Measurements from ENCODE around the gene CEACAM16. TPM values are rescaled to one million over a fixed set of nuclear protein-coding genes. Genes with fewer than 3 reads are reported as not detected.
"Not testable (repeated sequence)": the region's sequence is repeated elsewhere in the genome, so short reads cannot be mapped to it uniquely, and the experiment has no call there.

Gene CEACAM16
- polyA plus RNA-seq, 1 donor = not detected

- Histone ChIP-seq H3K27me3 (ENCODE audit: control insufficient read depth, insufficient read depth, low read length) (no peaks in the 10 kb centered on the region), H3K4me1 (ENCODE audit: control insufficient read depth, insufficient read depth, low read length) (no peaks in the 10 kb centered on the region), H3K4me3 (ENCODE audit: low read length) (no peak overlapping the region), H3K9me3 (ENCODE audit: control insufficient read depth, low read depth, low read length) (no peaks in the 10 kb centered on the region), H3K27ac (ENCODE audit: low read length) (no peak overlapping the region), H3K36me3 (ENCODE audit: control insufficient read depth, insufficient read depth, low read length) (peaks cover 74% of the 10 kb centered on the region)
- 63% methylated on average over 1 of the region's 7 CpGs for WGBS (ENCODE audit: insufficient coverage, low lambda C conversion rate)
- no peak for DNase-seq
Measured at GRCh38 chr19:44662691-44663385, 36.1 kb upstream of the CEACAM16 start.

GRCh38 chr19:44663996-44664395, 35.0 kb upstream of the CEACAM16 start:
- Histone ChIP-seq H3K36me3 (ENCODE audit: control insufficient read depth, insufficient read depth, low read length) (peaks cover 62% of the 10 kb centered on the region), H3K27me3 (ENCODE audit: control insufficient read depth, insufficient read depth, low read length) (no peaks in the 10 kb centered on the region), H3K4me1 (ENCODE audit: control insufficient read depth, insufficient read depth, low read length) (no peaks in the 10 kb centered on the region), H3K4me3 (ENCODE audit: low read length) (no peak overlapping the region), H3K27ac (ENCODE audit: low read length) (no peak overlapping the region), H3K9me3 (ENCODE audit: control insufficient read depth, low read depth, low read length) (no peaks in the 10 kb centered on the region)
- no peak for DNase-seq
- WGBS (ENCODE audit: insufficient coverage, low lambda C conversion rate) = no CpG with 5 or more reads among the region's 5 CpGs

- Histone ChIP-seq H3K36me3 (ENCODE audit: control insufficient read depth, insufficient read depth, low read length) (peaks cover 52% of the 10 kb centered on the region), H3K4me3 (ENCODE audit: low read length) (no peak overlapping the region), H3K4me1 (ENCODE audit: control insufficient read depth, insufficient read depth, low read length) (no peaks in the 10 kb centered on the region), H3K27ac (ENCODE audit: low read length) (no peak overlapping the region), H3K9me3 (ENCODE audit: control insufficient read depth, low read depth, low read length) (no peaks in the 10 kb centered on the region), H3K27me3 (ENCODE audit: control insufficient read depth, insufficient read depth, low read length) (no peaks in the 10 kb centered on the region)
- no CpG with 5 or more reads among the region's 10 CpGs for WGBS (ENCODE audit: insufficient coverage, low lambda C conversion rate)
- no peak for DNase-seq
Measured at GRCh38 chr19:44664976-44665375, 34.0 kb upstream of the CEACAM16 start.

GRCh38 chr19:44666852-44667556, 31.9 kb upstream of the CEACAM16 start:
- no peak for DNase-seq
- Histone ChIP-seq H3K27ac (ENCODE audit: low read length) (no peak overlapping the region), H3K36me3 (ENCODE audit: control insufficient read depth, insufficient read depth, low read length) (peaks cover 32% of the 10 kb centered on the region), H3K27me3 (ENCODE audit: control insufficient read depth, insufficient read depth, low read length) (no peaks in the 10 kb centered on the region), H3K9me3 (ENCODE audit: control insufficient read depth, low read depth, low read length) (no peaks in the 10 kb centered on the region), H3K4me3 (ENCODE audit: low read length) (no peak overlapping the region), H3K4me1 (ENCODE audit: control insufficient read depth, insufficient read depth, low read length) (no peaks in the 10 kb centered on the region)
- WGBS (ENCODE audit: insufficient coverage, low lambda C conversion rate) = no CpG with 5 or more reads among the region's 7 CpGs

- 80% methylated on average over 1 of the region's 2 CpGs for WGBS (ENCODE audit: insufficient coverage, low lambda C conversion rate)
- Histone ChIP-seq H3K27me3 (ENCODE audit: control insufficient read depth, insufficient read depth, low read length) (no peaks in the 10 kb centered on the region), H3K27ac (ENCODE audit: low read length) (no peak overlapping the region), H3K4me3 (ENCODE audit: low read length) (no peak overlapping the region), H3K9me3 (ENCODE audit: control insufficient read depth, low read depth, low read length) (no peaks in the 10 kb centered on the region), H3K36me3 (ENCODE audit: control insufficient read depth, insufficient read depth, low read length) (peaks cover 18% of the 10 kb centered on the region), H3K4me1 (ENCODE audit: control insufficient read depth, insufficient read depth, low read length) (no peaks in the 10 kb centered on the region)
- no peak for DNase-seq
Measured at GRCh38 chr19:44668985-44669764, 29.8 kb upstream of the CEACAM16 start.

GRCh38 chr19:44670027-44670426, 28.9 kb upstream of the CEACAM16 start:
- not testable (repeated sequence) for H3K27me3 ChIP-seq (ENCODE audit: control insufficient read depth, insufficient read depth, low read length); H3K4me3 ChIP-seq (ENCODE audit: low read length); H3K27ac ChIP-seq (ENCODE audit: low read length); H3K9me3 ChIP-seq (ENCODE audit: control insufficient read depth, low read depth, low read length); DNase-seq; H3K4me1 ChIP-seq (ENCODE audit: control insufficient read depth, insufficient read depth, low read length)
- peaks cover 13% of the 10 kb centered on the region for H3K36me3 ChIP-seq (ENCODE audit: control insufficient read depth, insufficient read depth, low read length)
- WGBS (ENCODE audit: insufficient coverage, low lambda C conversion rate) = 100% methylated on average over 1 of the region's 2 CpGs

GRCh38 chr19:44671400-44671799, 27.6 kb upstream of the CEACAM16 start, which contains the start of gene CEACAM19:
Gene CEACAM19 (plus strand): TSS chr19:44671482. CDS start chr19:44671932, 450 bp downstream.
- WGBS (ENCODE audit: insufficient coverage, low lambda C conversion rate) = 60% methylated on average over 1 of the region's 2 CpGs
- Histone ChIP-seq H3K36me3 (ENCODE audit: control insufficient read depth, insufficient read depth, low read length) (peaks cover 13% of the 10 kb centered on the region), H3K9me3 (ENCODE audit: control insufficient read depth, low read depth, low read length) (no peaks in the 10 kb centered on the region), H3K27ac (ENCODE audit: low read length) (no peak within 1 kb of the TSS), H3K27me3 (ENCODE audit: control insufficient read depth, insufficient read depth, low read length) (no peaks in the 10 kb centered on the region), H3K4me3 (ENCODE audit: low read length) (no peak within 1 kb of the TSS), H3K4me1 (ENCODE audit: control insufficient read depth, insufficient read depth, low read length) (no peaks in the 10 kb centered on the region)
- no peak for DNase-seq

GRCh38 chr19:44672226-44672625, 26.7 kb upstream of the CEACAM16 start:
- Histone ChIP-seq H3K36me3 (ENCODE audit: control insufficient read depth, insufficient read depth, low read length) (peaks cover 13% of the 10 kb centered on the region), H3K27me3 (ENCODE audit: control insufficient read depth, insufficient read depth, low read length) (no peaks in the 10 kb centered on the region)
- WGBS (ENCODE audit: insufficient coverage, low lambda C conversion rate) = no CpG with 5 or more reads among the region's 1 CpG

GRCh38 chr19:44673510-44673909, 25.4 kb upstream of the CEACAM16 start:
- 100% methylated on average over 1 of the region's 4 CpGs for WGBS (ENCODE audit: insufficient coverage, low lambda C conversion rate)
- Histone ChIP-seq H3K36me3 (ENCODE audit: control insufficient read depth, insufficient read depth, low read length) (peaks cover 17% of the 10 kb centered on the region), H3K27me3 (ENCODE audit: control insufficient read depth, insufficient read depth, low read length) (no peaks in the 10 kb centered on the region), H3K4me3 (ENCODE audit: low read length) (no peak overlapping the region), H3K4me1 (ENCODE audit: control insufficient read depth, insufficient read depth, low read length) (no peaks in the 10 kb centered on the region), H3K27ac (ENCODE audit: low read length) (no peak overlapping the region), H3K9me3 (ENCODE audit: control insufficient read depth, low read depth, low read length) (peaks cover 2% of the 10 kb centered on the region)
- no peak for DNase-seq

More at GRCh38 chr19:44672226-44672625, 26.7 kb upstream of the CEACAM16 start:
- H3K27ac ChIP-seq (ENCODE audit: low read length) = no peak overlapping the region
- peaks cover 1% of the 10 kb centered on the region for H3K9me3 ChIP-seq (ENCODE audit: control insufficient read depth, low read depth, low read length)
- H3K4me3 ChIP-seq (ENCODE audit: low read length) = no peak overlapping the region
- no peaks in the 10 kb centered on the region for H3K4me1 ChIP-seq (ENCODE audit: control insufficient read depth, insufficient read depth, low read length)
- DNase-seq = no peak

GRCh38 chr19:44675521-44675920, 23.4 kb upstream of the CEACAM16 start:
- no peak overlapping the region for H3K4me3 ChIP-seq (ENCODE audit: low read length)
- peaks cover 30% of the 10 kb centered on the region for H3K36me3 ChIP-seq (ENCODE audit: control insufficient read depth, insufficient read depth, low read length)
- H3K4me1 ChIP-seq (ENCODE audit: control insufficient read depth, insufficient read depth, low read length) = no peaks in the 10 kb centered on the region
- no peak for DNase-seq
- no peaks in the 10 kb centered on the region for H3K27me3 ChIP-seq (ENCODE audit: control insufficient read depth, insufficient read depth, low read length)
- WGBS (ENCODE audit: insufficient coverage, low lambda C conversion rate) = 95% methylated on average over 2 of the region's 6 CpGs
- H3K9me3 ChIP-seq (ENCODE audit: control insufficient read depth, low read depth, low read length) = peaks cover 2% of the 10 kb centered on the region
- no peak overlapping the region for H3K27ac ChIP-seq (ENCODE audit: low read length)

Measured in large intestine (tissue), 3 donors.